KG1 (cell line): ENCODE data around the gene USP2.

Experiments used
- DNase-seq: peaks from one replicate; lab custom pipeline; 2025; lab: John Stamatoyannopoulos, UW

USP2 gene

DNA sequence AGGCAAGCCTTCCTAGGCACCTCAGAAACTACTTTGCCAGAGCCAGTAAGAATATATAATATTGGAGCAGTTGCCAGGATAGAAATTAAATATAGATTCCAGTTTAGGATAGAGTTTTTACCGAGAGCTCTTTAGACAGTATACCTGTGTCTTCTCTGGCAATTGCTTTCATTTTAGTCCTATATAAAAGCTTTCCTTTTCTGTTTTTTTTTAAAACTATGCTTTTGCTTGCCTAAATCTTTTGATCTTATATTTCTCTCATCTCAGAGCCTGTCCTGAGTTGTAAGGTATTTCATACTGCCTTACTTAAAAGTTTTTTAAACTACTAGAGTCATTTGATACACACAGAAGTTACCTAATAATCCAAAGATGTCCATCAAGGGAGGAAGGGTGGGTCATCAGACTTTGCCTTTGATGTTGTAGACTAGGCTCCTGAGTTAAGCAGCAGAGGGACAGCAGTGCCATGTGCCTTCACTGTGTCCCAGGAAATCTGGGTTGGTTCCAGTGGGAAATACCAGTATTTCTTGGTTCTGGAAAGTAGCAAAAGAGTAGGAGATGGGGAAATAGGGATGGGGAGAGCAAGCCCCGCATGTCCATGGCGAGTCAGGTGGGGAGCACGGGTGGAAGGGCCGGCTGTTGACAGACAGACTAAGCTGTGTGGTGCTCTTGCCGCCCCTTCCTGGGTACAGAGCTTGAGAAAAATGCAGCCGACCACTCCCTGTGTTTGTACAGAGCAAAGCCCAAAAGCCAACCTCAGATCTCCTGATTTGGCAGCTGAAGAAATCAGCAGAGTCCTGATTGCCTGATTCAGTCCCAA, 75.7 kb downstream of the USP2 start:
- DNase-seq: no peak
